ENCODE measurements around the gene IFT25. TPM values are rescaled to one million over a fixed set of nuclear protein-coding genes. Genes with fewer than 3 reads are reported as not detected.
A peak's percentile ranks its signal among the peaks of the same experiment; 100 is the strongest.

The IFT25 gene
- total RNA-seq, 6 experiments from 2014 or later: 11.7 to 19.3 (median 12.9) TPM

DNA sequence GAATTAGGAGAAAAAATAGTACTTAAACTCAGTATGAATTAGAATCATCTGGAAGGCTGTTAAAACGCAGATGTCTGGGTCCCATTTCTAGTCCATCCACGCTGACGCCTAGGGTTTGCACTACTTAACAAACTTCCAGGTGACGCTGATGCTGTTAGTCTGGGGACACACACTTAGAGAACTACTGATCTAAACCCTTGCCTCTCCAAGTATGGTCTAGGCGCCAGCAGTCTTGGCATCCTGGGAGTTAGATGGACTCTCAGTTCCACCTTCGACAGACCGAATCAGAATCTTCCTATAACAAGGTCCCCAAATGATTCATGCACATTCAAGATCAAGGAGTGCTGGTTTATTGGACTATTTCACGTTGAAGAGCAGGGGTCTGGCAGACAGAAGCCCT is 40.0 kb downstream of the IFT25 start:
- Histone ChIP-seq H3K4me3 (no peak overlapping the region), H3K4me1 (peaks cover 0 to 22% (median 0%) of the 10 kb centered on the region in 4 donors), H3K9me3 (no peaks in the 10 kb centered on the region), H3K36me3 (peaks cover 0 to 14% (median 7%) of the 10 kb centered on the region in 4 donors), H3K27me3 (no peaks in the 10 kb centered on the region), H3K27ac (no peak overlapping the region)
- DNase-seq: no peak
- TF ChIP-seq, protein P1, sequence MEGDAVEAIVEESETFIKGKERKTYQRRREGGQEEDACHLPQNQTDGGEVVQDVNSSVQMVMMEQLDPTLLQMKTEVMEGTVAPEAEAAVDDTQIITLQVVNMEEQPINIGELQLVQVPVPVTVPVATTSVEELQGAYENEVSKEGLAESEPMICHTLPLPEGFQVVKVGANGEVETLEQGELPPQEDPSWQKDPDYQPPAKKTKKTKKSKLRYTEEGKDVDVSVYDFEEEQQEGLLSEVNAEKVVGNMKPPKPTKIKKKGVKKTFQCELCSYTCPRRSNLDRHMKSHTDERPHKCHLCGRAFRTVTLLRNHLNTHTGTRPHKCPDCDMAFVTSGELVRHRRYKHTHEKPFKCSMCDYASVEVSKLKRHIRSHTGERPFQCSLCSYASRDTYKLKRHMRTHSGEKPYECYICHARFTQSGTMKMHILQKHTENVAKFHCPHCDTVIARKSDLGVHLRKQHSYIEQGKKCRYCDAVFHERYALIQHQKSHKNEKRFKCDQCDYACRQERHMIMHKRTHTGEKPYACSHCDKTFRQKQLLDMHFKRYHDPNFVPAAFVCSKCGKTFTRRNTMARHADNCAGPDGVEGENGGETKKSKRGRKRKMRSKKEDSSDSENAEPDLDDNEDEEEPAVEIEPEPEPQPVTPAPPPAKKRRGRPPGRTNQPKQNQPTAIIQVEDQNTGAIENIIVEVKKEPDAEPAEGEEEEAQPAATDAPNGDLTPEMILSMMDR (IDR thresholded peaks at IDR 0.05): no peak
- TF ChIP-seq POLR2A (IDR thresholded peaks at IDR 0.05): no peak
- intact Hi-C loops (cut with DNase I): no loop called here
- ATAC-seq: no peak
- WGBS (ENCODE audit: insufficient coverage, low coverage, low lambda C conversion rate, missing lambda C conversion rate): 100% methylated on average over 3 of the region's 8 CpGs

DNA sequence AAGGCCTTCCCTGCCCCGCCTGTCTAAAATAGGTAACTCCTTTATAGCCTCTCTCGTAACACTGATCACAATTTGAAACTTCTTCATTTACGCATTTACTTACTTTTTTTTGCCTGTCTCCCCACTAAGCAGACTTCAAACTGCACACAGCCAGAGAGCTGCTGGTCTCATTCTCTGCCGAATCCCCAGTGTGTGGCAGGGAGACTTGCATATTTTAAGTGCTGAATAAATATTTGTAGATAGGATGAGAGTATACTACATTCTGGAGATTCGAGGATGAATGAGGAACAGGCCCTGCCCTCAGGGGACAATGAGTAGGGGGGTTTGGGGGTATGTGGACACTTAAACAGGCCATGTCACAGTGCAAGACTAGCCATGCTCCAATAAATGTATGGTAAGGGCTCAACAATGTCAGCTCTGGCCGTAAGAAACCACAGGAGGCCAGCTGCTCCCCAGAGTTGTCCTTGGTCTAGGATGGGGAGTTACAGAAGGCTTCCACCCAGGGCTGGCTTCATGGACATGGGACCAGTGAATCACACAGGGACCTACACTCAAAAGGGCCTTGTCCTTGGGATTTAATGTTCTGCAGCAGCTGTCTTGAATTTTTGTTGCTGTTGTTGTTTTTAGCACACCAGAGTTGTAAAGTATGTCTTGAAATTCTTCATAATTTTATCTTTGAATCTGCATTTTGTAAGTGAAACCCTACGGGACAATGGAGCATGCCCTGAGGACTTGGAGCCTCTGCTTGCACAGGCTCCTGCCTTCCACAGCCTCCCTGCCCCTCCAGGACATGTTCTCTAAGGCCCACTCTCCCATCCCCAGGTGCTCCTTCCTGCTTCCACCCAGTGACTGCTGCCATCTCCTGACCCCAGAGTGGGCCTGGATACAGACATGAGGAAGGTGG is 43.0 kb downstream of the IFT25 start:
- 74% methylated on average over 7 of the region's 7 CpGs for WGBS (ENCODE audit: insufficient coverage, low coverage, low lambda C conversion rate, missing lambda C conversion rate)
- no peak overlapping the region for H3K4me3 ChIP-seq
- ATAC-seq: no peak

DNA sequence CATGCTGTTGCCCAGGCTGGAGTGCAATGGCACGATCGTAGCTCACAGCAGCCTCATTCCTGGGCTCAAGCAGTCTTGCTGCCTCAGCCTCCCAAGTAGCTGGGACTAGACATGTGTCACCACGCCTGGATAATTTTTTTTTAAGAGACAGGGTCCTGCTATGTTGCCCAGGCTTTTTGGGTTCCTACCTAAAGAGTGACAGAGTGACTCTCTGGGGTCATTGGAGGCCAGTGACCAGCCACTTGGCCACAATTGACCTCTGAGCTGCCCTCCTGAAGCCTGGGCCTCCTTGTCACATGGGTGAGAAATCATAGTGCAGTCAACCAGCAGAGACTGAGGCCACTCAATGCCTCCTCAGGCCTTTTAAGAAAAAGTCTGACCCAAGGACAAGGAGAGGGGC is 45.8 kb downstream of the IFT25 start:
- peaks cover 0 to 51% (median 12%) of the 10 kb centered on the region in 4 donors for H3K4me1 ChIP-seq
- peak overlapping the region in 2 of 3 donors; percentile 5 to 17 for H3K4me3 ChIP-seq
- no peaks in the 10 kb centered on the region for H3K9me3 ChIP-seq
- DNase-seq: peak; percentile 41 to 76 (median 66)
- TF ChIP-seq, protein P1 (IDR thresholded peaks at IDR 0.05): no peak
- no peak for TF ChIP-seq POLR2A (IDR thresholded peaks at IDR 0.05)
- peak; percentile 46 to 71 (median 60) for ATAC-seq
- peak overlapping the region; percentile 27 to 76 (median 63) for H3K27ac ChIP-seq
- no peaks in the 10 kb centered on the region for H3K36me3 ChIP-seq
- intact Hi-C loops (cut with DNase I): no loop called here
- WGBS (ENCODE audit: insufficient coverage, low coverage, low lambda C conversion rate, missing lambda C conversion rate): 55% methylated on average over 3 of the region's 3 CpGs
- no peaks in the 10 kb centered on the region for H3K27me3 ChIP-seq

More for the DNA sequence above, 43.0 kb downstream of the IFT25 start:
- H3K27me3 ChIP-seq: no peaks in the 10 kb centered on the region
- intact Hi-C loops (cut with DNase I): no loop called here
- peaks cover 0 to 42% (median 7%) of the 10 kb centered on the region in 4 donors for H3K4me1 ChIP-seq
- H3K36me3 ChIP-seq: peaks cover 0 to 14% (median 7%) of the 10 kb centered on the region in 4 donors
- TF ChIP-seq, protein P1 (IDR thresholded peaks at IDR 0.05): no peak
- no peak for TF ChIP-seq POLR2A (IDR thresholded peaks at IDR 0.05)
- H3K27ac ChIP-seq: no peak overlapping the region
- H3K9me3 ChIP-seq: no peaks in the 10 kb centered on the region
- DNase-seq: no peak

DNA sequence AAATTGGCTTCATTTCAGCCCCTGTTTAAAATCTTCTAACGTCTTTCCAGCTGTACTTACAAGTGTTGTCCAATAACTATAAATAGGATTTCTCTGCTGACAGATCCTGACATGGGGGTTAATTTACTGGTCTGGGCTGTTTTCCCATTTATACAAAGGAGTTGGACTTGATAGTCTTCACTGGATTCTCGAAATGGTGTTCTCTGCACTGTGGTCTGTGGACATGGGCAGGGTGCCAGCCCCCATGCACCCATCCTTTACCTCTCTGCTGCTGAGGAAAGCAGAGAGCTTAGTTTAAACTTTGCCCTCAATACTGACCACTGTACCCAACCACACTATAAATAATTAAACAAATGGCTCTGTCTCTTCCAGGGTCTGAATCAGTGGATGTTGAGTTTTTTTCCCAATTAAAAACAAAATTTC is 46.3 kb downstream of the IFT25 start:
- Histone ChIP-seq H3K36me3 (no peaks in the 10 kb centered on the region), H3K4me1 (peaks cover 0 to 51% (median 12%) of the 10 kb centered on the region in 4 donors), H3K27me3 (no peaks in the 10 kb centered on the region), H3K27ac (peak overlapping the region; percentile 58 to 92 (median 91)), H3K4me3 (peak overlapping the region in 2 of 3 donors; percentile 5 to 24), H3K9me3 (no peaks in the 10 kb centered on the region)
- intact Hi-C loops (cut with DNase I): no loop called here
- TF ChIP-seq POLR2A (IDR thresholded peaks at IDR 0.05): no peak
- TF ChIP-seq, protein P1 (IDR thresholded peaks at IDR 0.05): no peak
- 23% methylated on average over 2 of the region's 2 CpGs for WGBS (ENCODE audit: insufficient coverage, low coverage, low lambda C conversion rate, missing lambda C conversion rate)
- ATAC-seq (peak; percentile 70 to 89 (median 80)), DNase-seq (peak; percentile 85 to 94 (median 92))
